PFSK-1 (cell line): ENCODE measurements around the gene CTSZ.

Experiments
- POLR2AphosphoS5 ChIP-seq: IDR thresholded peaks from 2 replicates; pipeline ENCODE4 v1.6.1; 2012; ENCODE audit warnings: low read depth, mild to moderate bottlenecking, control low read depth, low read length, moderate library complexity
- SIN3A ChIP-seq: IDR thresholded peaks from 2 replicates; pipeline ENCODE4 v1.6.1; 2012; ENCODE audit warnings: mild to moderate bottlenecking, low read length, moderate library complexity, borderline replicate concordance; ENCODE audit not compliant: insufficient read depth

DNA sequence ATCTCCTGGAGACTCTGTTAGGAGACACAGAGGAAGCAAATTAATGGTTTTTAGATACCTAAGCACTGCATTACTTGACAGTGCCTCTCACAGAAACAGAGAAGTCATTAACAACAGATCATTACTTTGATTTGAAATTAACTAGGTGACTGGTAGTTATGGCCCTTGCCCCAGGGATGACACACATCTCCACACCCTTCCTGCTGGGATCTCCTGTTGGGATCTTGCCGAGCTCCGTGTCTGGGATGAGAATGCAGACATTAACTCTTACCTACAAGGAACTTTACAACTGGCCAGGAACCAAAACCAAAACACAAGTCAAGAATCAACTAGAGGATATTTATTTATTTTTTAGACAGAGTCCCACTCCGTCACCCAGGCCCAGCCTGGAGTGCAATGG, 37.7 kb upstream of the CTSZ start:
- TF ChIP-seq SIN3A (no peak), POLR2AphosphoS5 (no peak)
